HG03139 (cell line): ENCODE measurements around the gene SOWAHD.
A peak's percentile ranks its signal among the peaks of the same experiment; 100 is the strongest.
"Not testable (repeated sequence)": the region's sequence is repeated elsewhere in the genome, so short reads cannot be mapped to it uniquely, and the experiment has no call there.

Source experiments
- ATAC-seq: cut with Tn5 transposase; IDR thresholded peaks from one replicate; pipeline ENCODE4 v1.9.1; 2021; ENCODE audit not compliant: unreplicated experiment

SOWAHD gene

GRCh38 chrX:119758731-119759247 is 401 bp downstream of the SOWAHD start:
- no peak for ATAC-seq

GRCh38 chrX:119759248-119759766 is 919 bp downstream of the SOWAHD start:
- ATAC-seq = no peak

GRCh38 chrX:119760026-119760877 is 1.9 kb downstream of the SOWAHD start:
- no peak for ATAC-seq

- no peak for ATAC-seq
These were observed 4.3 kb downstream of the SOWAHD start for GRCh38 chrX:119762718-119763117.

GRCh38 chrX:119763181-119763580 is 4.8 kb downstream of the SOWAHD start:
- no peak for ATAC-seq

- no peak for ATAC-seq
These were observed 5.5 kb downstream of the SOWAHD start for GRCh38 chrX:119763836-119764387.

GRCh38 chrX:119768436-119768835 is 10.0 kb downstream of the SOWAHD start:
- not testable (repeated sequence) for ATAC-seq

- not testable (repeated sequence) for ATAC-seq
These were observed 11.0 kb downstream of the SOWAHD start for GRCh38 chrX:119769388-119769787.

- no peak for ATAC-seq
These were observed 17.3 kb downstream of the SOWAHD start for GRCh38 chrX:119775517-119776238.

- no peak for ATAC-seq
These were observed 20.4 kb downstream of the SOWAHD start for GRCh38 chrX:119778829-119779228.

GRCh38 chrX:119783026-119783425 is 24.6 kb downstream of the SOWAHD start:
- ATAC-seq = no peak

GRCh38 chrX:119784747-119785446 is 26.5 kb downstream of the SOWAHD start:
- ATAC-seq = no peak

- peak; percentile 11 for ATAC-seq
These were observed 32.6 kb downstream of the SOWAHD start for GRCh38 chrX:119790977-119791436.

GRCh38 chrX:119791437-119792231 is 33.2 kb downstream of the SOWAHD start, which contains the start of gene RPL39:
TSS of gene RPL39 (minus strand) at chrX:119791630. CDS start at chrX:119791576, 54 bp downstream.
- ATAC-seq = peak; percentile 85

- no peak for ATAC-seq
These were observed 43.1 kb downstream of the SOWAHD start for GRCh38 chrX:119801253-119802221.

GRCh38 chrX:119802546-119802945 is 44.2 kb downstream of the SOWAHD start:
- ATAC-seq = no peak

- not testable (repeated sequence) for ATAC-seq
These were observed 50.1 kb downstream of the SOWAHD start for GRCh38 chrX:119808461-119808860.

- ATAC-seq = no peak
These were observed 50.8 kb downstream of the SOWAHD start for GRCh38 chrX:119809185-119809666.
